Measurements from ENCODE around the gene TMPRSS11B. TPM values are rescaled to one million over a fixed set of nuclear protein-coding genes. Genes with fewer than 3 reads are reported as not detected.
"Not testable (repeated sequence)": the region's sequence is repeated elsewhere in the genome, so short reads cannot be mapped to it uniquely, and the experiment has no call there.

TMPRSS11B gene, protein sequence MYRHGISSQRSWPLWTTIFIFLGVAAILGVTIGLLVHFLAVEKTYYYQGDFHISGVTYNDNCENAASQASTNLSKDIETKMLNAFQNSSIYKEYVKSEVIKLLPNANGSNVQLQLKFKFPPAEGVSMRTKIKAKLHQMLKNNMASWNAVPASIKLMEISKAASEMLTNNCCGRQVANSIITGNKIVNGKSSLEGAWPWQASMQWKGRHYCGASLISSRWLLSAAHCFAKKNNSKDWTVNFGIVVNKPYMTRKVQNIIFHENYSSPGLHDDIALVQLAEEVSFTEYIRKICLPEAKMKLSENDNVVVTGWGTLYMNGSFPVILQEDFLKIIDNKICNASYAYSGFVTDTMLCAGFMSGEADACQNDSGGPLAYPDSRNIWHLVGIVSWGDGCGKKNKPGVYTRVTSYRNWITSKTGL
- total RNA-seq, result not detected in 2 replicates

DNA sequence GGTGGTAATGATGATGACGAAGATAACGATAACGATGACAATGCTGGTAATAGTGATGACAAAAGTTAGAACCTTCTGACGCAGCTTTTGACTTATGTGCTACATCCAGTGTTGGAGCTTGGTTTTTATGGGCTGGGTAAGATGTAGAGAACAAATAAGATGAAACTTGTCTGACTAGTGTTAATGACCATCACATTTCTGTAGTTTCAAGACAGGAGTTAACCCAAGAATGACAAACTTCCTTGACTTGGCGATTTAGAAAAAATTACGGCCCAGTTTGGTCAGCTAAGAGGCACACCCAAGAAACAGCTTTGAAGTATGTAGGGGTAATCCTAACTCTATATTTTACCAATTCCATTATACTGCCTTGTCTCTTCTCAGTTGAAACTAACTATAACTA lies at the start of gene TMPRSS11B:
Gene TMPRSS11B (minus strand): TSS at position 101 of the 400 bp plus-strand sequence. CDS start 136 bp downstream, outside the sequence.
- H3K27ac Mint-ChIP-seq, result no peak within 1 kb of the TSS
- H3K27me3 Mint-ChIP-seq, result peaks cover 2% of the 10 kb centered on the region
- peaks cover 2% of the 10 kb centered on the region for H3K36me3 Mint-ChIP-seq (ENCODE audit: low read depth)
- peaks cover 10% of the 10 kb centered on the region for H3K4me1 Mint-ChIP-seq
- intact Hi-C loops (cut with micrococcal nuclease), result loop anchor here (5.0 to 10.0 kb wide), 3 partner anchors 541 to 723 kb away; partner anchors contain the start of gene UBA6
- DNase-seq, result no peak
- H3K9me3 Mint-ChIP-seq, result peaks cover 6% of the 10 kb centered on the region
- H3K4me3 Mint-ChIP-seq, result no peak within 1 kb of the TSS

DNA sequence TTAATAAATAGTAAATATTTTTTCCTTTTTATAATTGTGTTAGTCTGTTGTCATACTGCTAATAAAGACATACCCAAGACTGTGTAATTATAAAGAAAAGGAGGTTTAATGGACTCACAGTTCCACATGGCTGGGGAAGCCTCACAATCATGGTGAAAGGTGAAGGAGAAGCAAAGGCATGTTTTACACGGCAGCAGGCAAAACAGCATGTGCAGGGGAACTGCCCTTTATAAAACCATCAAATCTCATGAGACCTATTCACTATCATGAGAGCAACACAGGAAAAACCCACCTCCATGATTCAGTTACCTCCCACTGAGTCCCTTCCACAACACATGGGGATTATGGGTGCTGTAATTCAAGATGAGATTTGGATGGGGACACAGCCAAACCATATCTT lies 45.8 kb upstream of the TMPRSS11B start:
- H3K27ac Mint-ChIP-seq, result no peak overlapping the region
- intact Hi-C loops (cut with micrococcal nuclease), result no loop called here
- H3K27me3 Mint-ChIP-seq, result peaks cover 13% of the 10 kb centered on the region
- H3K9me3 Mint-ChIP-seq, result peaks cover 4% of the 10 kb centered on the region
- H3K4me1 Mint-ChIP-seq, result no peaks in the 10 kb centered on the region
- no peak overlapping the region for H3K4me3 Mint-ChIP-seq
- DNase-seq, result no peak
- no peaks in the 10 kb centered on the region for H3K36me3 Mint-ChIP-seq (ENCODE audit: low read depth)

DNA sequence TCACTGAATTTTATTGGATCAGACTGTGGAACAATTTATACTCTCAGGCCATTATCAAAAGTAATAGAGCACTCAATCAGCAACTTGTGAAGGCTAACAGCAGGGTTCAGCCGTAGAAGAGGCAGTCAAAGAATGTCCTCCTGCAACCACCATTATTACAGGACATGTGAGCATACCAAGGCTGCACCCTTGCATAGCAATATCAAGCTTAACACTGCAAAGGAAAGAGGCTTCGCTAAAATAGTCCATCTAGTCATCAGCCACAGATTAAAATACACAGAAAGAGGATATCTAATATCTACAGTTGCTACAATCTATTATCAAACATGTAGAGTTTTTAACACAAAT lies 42.9 kb upstream of the TMPRSS11B start:
- no peak overlapping the region for H3K27ac Mint-ChIP-seq
- intact Hi-C loops (cut with micrococcal nuclease), result no loop called here

DNA sequence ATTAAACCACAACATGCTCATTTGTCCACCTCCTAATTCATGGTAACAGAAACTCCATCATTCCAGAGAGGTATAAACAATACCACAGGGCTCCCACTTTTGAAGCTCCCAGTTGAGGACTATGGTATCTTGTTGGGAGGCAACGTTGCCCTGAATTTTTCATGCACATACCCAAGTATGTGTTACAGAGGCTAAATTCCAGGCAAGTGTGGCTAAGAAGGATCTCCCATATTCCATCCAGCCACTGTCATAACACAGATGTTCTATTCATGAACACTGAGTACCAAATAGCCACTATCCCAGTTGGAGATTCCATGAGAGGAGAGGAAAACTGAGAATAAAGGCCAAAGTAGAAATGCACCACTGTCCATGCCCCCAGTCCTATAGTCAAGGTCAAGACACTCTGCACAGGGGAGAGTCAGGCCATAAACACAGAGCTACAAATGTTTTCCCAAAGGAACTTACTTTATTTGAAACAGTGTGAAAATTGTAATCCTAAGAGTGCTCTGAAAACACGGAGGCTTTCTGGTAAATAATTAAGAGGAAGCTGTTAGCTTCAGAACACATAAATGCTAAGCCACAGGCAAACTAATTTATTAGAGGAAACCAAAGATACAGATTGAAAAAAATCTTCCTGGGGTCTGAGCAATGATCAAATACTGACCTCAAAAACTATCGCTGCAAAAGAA lies 42.4 kb upstream of the TMPRSS11B start:
- H3K27me3 Mint-ChIP-seq, result peaks cover 13% of the 10 kb centered on the region
- no peak for DNase-seq
- H3K9me3 Mint-ChIP-seq, result peaks cover 4% of the 10 kb centered on the region
- intact Hi-C loops (cut with micrococcal nuclease), result no loop called here
- no peak overlapping the region for H3K27ac Mint-ChIP-seq
- H3K36me3 Mint-ChIP-seq (ENCODE audit: low read depth), result no peaks in the 10 kb centered on the region
- no peaks in the 10 kb centered on the region for H3K4me1 Mint-ChIP-seq
- no peak overlapping the region for H3K4me3 Mint-ChIP-seq

More for the DNA sequence above, 42.9 kb upstream of the TMPRSS11B start:
- Mint-ChIP-seq H3K4me1 (no peaks in the 10 kb centered on the region), H3K9me3 (peaks cover 4% of the 10 kb centered on the region), H3K36me3 (ENCODE audit: low read depth) (no peaks in the 10 kb centered on the region), H3K27me3 (peaks cover 13% of the 10 kb centered on the region), H3K4me3 (no peak overlapping the region)
- DNase-seq, result no peak

DNA sequence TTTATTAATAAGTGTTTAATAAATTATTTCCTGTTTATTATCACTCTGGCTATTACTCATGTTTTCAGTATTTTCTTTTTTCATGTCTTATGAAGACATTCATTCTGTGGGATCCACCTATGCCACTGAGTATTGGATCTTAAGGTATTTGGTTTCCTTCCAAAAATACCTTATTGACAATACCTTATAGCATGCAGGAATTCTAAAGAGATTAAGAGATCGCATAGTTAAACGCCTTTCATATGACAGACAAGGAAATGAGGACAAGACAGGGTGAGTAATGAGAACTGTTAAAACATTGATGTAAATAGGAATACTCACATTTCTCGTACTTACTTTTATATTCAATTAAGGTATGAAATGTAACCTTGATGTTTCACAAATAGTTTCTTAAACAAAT lies 38.2 kb upstream of the TMPRSS11B start:
- Mint-ChIP-seq H3K4me3 (no peak overlapping the region), H3K27ac (no peak overlapping the region), H3K36me3 (ENCODE audit: low read depth) (no peaks in the 10 kb centered on the region), H3K27me3 (peaks cover 5% of the 10 kb centered on the region), H3K9me3 (no peaks in the 10 kb centered on the region), H3K4me1 (no peaks in the 10 kb centered on the region)
- no peak for DNase-seq
- intact Hi-C loops (cut with micrococcal nuclease), result no loop called here

DNA sequence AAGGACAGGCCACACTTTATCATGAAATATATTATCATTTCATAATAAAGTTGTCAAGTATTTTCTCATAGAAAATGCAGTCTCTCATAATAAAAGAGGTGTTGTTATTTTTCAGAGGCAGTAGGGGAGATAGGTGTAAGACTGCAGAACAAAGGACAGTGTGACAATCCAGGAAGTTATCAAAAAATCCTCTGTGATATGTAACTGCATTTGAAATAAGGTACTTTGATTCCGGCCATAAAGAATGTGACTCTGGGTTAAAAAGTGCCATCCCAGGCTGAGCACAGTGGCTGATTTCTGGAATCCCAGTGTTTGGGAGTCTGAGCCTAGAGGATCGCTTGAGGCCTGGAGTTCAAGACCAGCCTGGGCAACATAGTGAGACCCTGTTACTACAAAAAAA lies 37.6 kb upstream of the TMPRSS11B start:
- no peaks in the 10 kb centered on the region for H3K9me3 Mint-ChIP-seq

DNA sequence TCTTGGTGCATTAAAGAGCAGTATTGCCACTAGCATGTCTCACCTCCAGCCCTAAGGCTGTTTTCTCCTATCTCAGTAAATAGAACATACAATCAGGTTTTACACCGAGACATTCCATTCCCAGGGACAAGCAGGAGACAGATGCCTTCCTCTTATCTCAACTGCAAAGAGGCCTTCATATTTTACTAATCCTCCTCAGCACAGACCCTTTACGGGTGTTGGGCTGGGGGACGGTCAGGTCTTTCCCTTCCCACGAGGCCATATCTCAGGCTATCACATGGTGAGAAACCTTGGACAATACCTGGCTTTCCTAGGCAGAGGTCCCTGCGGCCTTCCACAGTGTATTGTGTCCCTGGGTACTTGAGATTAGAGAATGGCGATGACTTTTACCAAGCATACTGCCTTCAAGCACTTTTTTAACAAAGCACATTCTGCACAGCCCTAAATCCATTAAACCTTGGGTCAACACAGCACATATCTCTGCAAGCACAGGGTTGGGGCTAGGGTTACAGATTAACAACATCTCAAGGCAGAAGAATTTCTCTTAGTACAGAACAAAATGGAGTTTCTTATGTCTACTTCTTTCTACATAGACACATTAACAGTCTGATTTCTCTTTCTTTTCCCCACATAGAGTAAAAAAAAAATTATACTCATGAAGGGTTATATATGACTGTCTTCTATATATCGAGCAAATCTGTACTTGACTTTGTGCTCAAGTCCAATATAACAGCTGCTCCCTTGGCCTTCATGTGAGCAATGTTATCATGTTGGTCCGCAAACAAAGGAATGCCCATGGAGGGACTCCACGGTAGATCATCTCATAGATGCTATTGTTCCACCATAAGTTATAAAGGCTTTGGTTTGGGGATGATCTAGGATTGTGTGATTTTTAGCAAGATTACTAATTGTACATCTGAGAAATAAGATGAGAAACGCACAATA lies 36.6 kb upstream of the TMPRSS11B start:
- H3K27me3 Mint-ChIP-seq; H3K27ac Mint-ChIP-seq; H3K4me3 Mint-ChIP-seq; H3K9me3 Mint-ChIP-seq; intact Hi-C loops (cut with micrococcal nuclease); DNase-seq; H3K36me3 Mint-ChIP-seq (ENCODE audit: low read depth); H3K4me1 Mint-ChIP-seq: not testable (repeated sequence)

More for the DNA sequence above, 37.6 kb upstream of the TMPRSS11B start:
- Mint-ChIP-seq H3K4me3 (no peak overlapping the region), H3K27me3 (peaks cover 2% of the 10 kb centered on the region), H3K36me3 (ENCODE audit: low read depth) (no peaks in the 10 kb centered on the region), H3K27ac (no peak overlapping the region), H3K4me1 (no peaks in the 10 kb centered on the region)
- intact Hi-C loops (cut with micrococcal nuclease), result no loop called here
- no peak for DNase-seq

DNA sequence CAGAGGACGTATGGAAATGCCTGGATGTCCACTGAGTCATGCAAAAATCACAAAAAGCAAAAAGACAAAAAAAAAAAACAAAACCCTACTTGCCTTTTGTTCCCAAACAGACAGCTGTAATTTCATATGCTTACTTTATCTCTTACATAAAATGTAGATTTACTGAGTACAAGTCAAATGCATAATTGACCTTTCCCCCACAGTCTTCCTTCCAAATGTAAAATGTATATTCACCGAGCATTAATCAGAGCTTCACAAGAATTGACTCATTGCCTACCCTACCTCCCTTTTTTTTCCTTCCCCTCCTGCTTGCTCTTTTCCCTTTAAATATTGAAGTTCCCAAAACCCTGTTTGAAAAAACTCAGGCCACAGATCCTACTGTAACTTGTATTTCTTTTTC lies 32.5 kb upstream of the TMPRSS11B start:
- H3K27ac Mint-ChIP-seq, result no peak overlapping the region
- intact Hi-C loops (cut with micrococcal nuclease), result no loop called here
- no peak for DNase-seq
- H3K36me3 Mint-ChIP-seq (ENCODE audit: low read depth), result no peaks in the 10 kb centered on the region
- peaks cover 13% of the 10 kb centered on the region for H3K27me3 Mint-ChIP-seq
- H3K4me1 Mint-ChIP-seq, result no peaks in the 10 kb centered on the region
- no peak overlapping the region for H3K4me3 Mint-ChIP-seq
- no peaks in the 10 kb centered on the region for H3K9me3 Mint-ChIP-seq

DNA sequence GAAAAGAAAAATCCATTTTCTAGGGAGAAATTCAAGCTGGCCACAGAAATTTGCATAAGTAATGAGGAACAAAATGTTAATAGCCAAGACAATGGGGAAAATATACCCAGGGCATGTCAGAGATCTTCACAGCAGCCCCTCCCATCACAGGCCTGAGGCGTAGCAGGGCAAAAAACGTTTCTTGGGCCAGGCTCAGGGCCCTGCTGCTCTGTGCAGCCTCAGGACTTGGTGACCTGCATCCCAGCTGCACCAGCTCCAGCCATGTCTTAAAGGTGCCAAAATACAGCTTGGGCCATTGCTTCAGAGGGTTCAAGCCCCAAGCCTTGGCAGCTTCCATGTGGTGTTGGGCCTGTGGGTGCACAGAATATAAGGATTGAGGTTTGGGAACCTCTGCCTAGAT lies 32.1 kb upstream of the TMPRSS11B start:
- Mint-ChIP-seq H3K27ac (no peak overlapping the region), H3K36me3 (ENCODE audit: low read depth) (no peaks in the 10 kb centered on the region), H3K9me3 (no peaks in the 10 kb centered on the region), H3K4me3 (no peak overlapping the region), H3K4me1 (peaks cover 2% of the 10 kb centered on the region), H3K27me3 (peaks cover 15% of the 10 kb centered on the region)
- DNase-seq, result no peak
- intact Hi-C loops (cut with micrococcal nuclease), result no loop called here

DNA sequence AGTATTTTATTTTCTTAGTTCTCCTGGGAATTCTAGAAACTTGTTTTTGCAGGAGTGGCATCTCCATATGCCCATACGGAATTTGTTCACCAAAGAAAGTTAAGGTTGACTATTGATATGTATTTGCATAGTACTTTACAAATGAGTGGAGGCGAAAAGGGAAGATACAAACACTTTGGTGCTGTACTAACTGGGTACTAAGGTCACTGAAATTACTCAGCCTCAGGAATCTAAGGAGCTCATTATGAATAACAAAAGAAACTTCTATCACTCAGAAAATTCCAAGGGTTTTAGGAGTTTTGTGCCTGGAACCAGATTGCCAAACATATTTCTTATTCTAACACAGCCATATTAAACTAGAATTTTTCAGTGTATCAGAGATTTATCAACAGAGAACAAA lies 27.4 kb upstream of the TMPRSS11B start:
- H3K4me1 Mint-ChIP-seq, result peaks cover 10% of the 10 kb centered on the region
- H3K4me3 Mint-ChIP-seq, result no peak overlapping the region
- peaks cover 15% of the 10 kb centered on the region for H3K27me3 Mint-ChIP-seq
- no peak for DNase-seq
- H3K9me3 Mint-ChIP-seq, result no peaks in the 10 kb centered on the region
- intact Hi-C loops (cut with micrococcal nuclease), result loop anchor here (2.0 kb wide), 2 partner anchors 24 to 76 kb away; no protein-coding TSS in a partner anchor
- H3K36me3 Mint-ChIP-seq (ENCODE audit: low read depth), result no peaks in the 10 kb centered on the region
- no peak overlapping the region for H3K27ac Mint-ChIP-seq

DNA sequence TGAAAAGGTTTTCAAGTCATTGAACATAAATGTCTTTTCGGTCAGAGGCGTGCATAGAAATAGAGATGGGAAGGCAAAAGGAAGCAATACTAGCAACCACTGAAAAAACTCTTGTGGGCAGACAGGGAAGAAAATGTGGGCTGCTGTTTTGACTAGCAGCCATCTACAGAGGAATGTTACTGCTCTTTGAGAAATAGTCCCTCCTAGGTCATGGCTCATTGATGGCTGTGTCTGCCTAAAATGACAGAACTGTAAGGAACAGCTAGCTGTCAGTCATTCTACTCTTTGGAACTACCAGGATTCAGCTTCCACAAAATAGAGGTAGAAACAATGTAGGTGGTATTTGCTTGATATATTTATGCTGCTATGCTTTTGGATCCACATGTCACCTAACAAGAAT lies 26.9 kb upstream of the TMPRSS11B start:
- H3K36me3 Mint-ChIP-seq (ENCODE audit: low read depth), result no peaks in the 10 kb centered on the region
- intact Hi-C loops (cut with micrococcal nuclease), result loop anchor here (2.0 kb wide), 2 partner anchors 24 to 76 kb away; no protein-coding TSS in a partner anchor
- H3K27me3 Mint-ChIP-seq, result peaks cover 15% of the 10 kb centered on the region
- H3K9me3 Mint-ChIP-seq, result no peaks in the 10 kb centered on the region
- H3K4me3 Mint-ChIP-seq, result peak overlapping the region; percentile 55
- H3K4me1 Mint-ChIP-seq, result peaks cover 14% of the 10 kb centered on the region
- H3K27ac Mint-ChIP-seq, result no peak overlapping the region
- DNase-seq, result no peak

DNA sequence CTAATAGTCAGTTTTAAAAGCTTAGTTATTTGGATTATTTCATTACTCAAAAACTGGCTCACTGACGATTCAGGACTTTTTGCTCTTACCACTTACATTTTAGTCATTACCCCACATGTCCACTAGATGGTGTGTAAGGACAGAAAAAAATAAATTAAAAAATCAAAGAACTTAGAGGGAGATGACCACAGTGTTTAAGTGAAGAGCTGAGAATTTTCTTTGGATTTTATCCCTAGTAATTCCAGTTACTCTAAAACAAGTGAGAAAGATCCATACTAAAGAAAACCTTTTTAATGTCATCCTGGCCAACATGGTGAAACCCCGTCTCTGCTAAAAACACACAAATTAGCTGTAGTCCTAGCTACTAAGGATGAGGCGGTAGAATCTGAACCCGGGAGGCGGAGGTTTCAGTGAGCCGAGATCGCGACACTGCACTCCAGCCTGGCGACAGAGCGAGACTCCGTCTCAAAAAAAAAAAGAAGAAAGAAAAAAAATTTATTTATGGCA lies 26.4 kb upstream of the TMPRSS11B start:
- peaks cover 14% of the 10 kb centered on the region for H3K4me1 Mint-ChIP-seq
- intact Hi-C loops (cut with micrococcal nuclease), result loop anchor here (1.0 to 2.0 kb wide), 3 partner anchors 23 to 104 kb away; no protein-coding TSS in a partner anchor
- H3K36me3 Mint-ChIP-seq (ENCODE audit: low read depth), result no peaks in the 10 kb centered on the region
- DNase-seq, result no peak
- peaks cover 12% of the 10 kb centered on the region for H3K27me3 Mint-ChIP-seq
- no peaks in the 10 kb centered on the region for H3K9me3 Mint-ChIP-seq
- no peak overlapping the region for H3K27ac Mint-ChIP-seq
- peak overlapping the region; percentile 55 for H3K4me3 Mint-ChIP-seq

DNA sequence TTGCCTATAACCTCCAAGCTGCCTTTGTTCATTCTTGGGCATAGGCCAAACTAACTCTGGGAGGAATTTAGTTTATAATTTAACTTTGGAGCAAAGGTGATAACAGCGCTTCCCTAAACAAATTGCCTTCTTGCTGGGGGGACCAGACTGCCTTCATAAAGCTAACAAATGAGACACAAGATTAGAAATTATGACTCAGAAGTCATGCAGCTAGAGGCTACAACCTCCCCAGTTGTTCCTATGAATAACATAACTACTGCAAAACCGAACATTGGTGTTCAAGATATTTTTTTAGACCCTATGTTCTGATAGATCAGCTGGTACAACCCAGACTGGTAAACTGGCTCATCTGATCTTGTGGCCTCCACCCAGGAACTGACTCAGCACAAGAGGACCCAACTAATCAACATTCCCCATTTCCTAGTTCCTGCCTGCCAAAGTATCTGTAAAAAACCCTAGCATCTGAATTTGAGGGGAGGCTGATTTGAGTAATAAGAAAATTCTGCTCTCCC lies 22.0 kb upstream of the TMPRSS11B start:
- no peaks in the 10 kb centered on the region for H3K9me3 Mint-ChIP-seq
- intact Hi-C loops (cut with micrococcal nuclease), result no loop called here
- no peaks in the 10 kb centered on the region for H3K36me3 Mint-ChIP-seq (ENCODE audit: low read depth)
- H3K27ac Mint-ChIP-seq, result no peak overlapping the region
- peaks cover 19% of the 10 kb centered on the region for H3K4me1 Mint-ChIP-seq
- no peak for DNase-seq
- H3K27me3 Mint-ChIP-seq, result no peaks in the 10 kb centered on the region
- H3K4me3 Mint-ChIP-seq, result no peak overlapping the region
